Mesendoderm (in vitro differentiated cells): ENCODE measurements around the gene SCO2. TPM values are rescaled to one million over a fixed set of nuclear protein-coding genes. Genes with fewer than 3 reads are reported as not detected.
A peak's percentile ranks its signal among the peaks of the same experiment; 100 is the strongest.

Experiments used
- DNase-seq: peaks from one replicate; pipeline ENCODE4 v3.0.0; 2013
- H2AK5ac ChIP-seq: 2 replicates; pipeline ENCODE4 v1.6.1; 2013; ENCODE audit warnings: low read length, inconsistent platforms
- H2BK120ac ChIP-seq: 2 replicates; pipeline ENCODE4 v1.6.1; 2013; ENCODE audit warnings: low read depth, mild to moderate bottlenecking, low read length, moderate library complexity, mixed read lengths
- H2BK15ac ChIP-seq: replicated peaks from 2 replicates; pipeline ENCODE4 v1.6.1; 2013; ENCODE audit warnings: low read depth, mild to moderate bottlenecking, moderate library complexity
- H2BK5ac ChIP-seq: 2 replicates; pipeline ENCODE4 v1.6.1; 2013; ENCODE audit warnings: low read length, inconsistent platforms
- H3K18ac ChIP-seq: 2 replicates; pipeline ENCODE4 v1.6.1; 2013; ENCODE audit warnings: mild to moderate bottlenecking, low read length, mixed read lengths
- H3K23ac ChIP-seq: one replicate; pipeline ENCODE4 v1.6.1; 2013; ENCODE audit warnings: low read length
- H3K27ac ChIP-seq: 2 replicates; pipeline ENCODE4 v1.5.1; 2013; ENCODE audit warnings: low read depth, mild to moderate bottlenecking, inconsistent platforms, low read length, moderate library complexity
- H3K27me3 ChIP-seq: 2 replicates; pipeline ENCODE4 v1.6.1; 2013; ENCODE audit warnings: low read length, control low read depth, mild to moderate bottlenecking, inconsistent platforms; ENCODE audit not compliant: insufficient read depth, poor library complexity
- H3K36me3 ChIP-seq: 2 replicates; pipeline ENCODE4 v1.6.1; 2013; ENCODE audit warnings: low read length, inconsistent platforms; ENCODE audit not compliant: control insufficient read depth, insufficient read depth
- H3K4ac ChIP-seq: one replicate; pipeline ENCODE4 v1.6.1; 2013; ENCODE audit warnings: low read depth, mild to moderate bottlenecking, low read length, moderate library complexity
- H3K4me1 ChIP-seq: 2 replicates; pipeline ENCODE4 v1.6.1; 2013; ENCODE audit warnings: low read depth, low read length, inconsistent platforms; ENCODE audit not compliant: control insufficient read depth
- H3K4me2 ChIP-seq: 2 replicates; pipeline ENCODE4 v1.6.1; 2013; ENCODE audit warnings: low read length
- H3K4me3 ChIP-seq: 2 replicates; pipeline ENCODE4 v1.5.1; 2013; ENCODE audit warnings: mild to moderate bottlenecking, low read length
- H3K56ac ChIP-seq: one replicate; pipeline ENCODE4 v1.6.1; 2013; ENCODE audit warnings: low read length
- H3K79me1 ChIP-seq: 2 replicates; pipeline ENCODE4 v1.6.1; 2013; ENCODE audit warnings: low read length, inconsistent platforms
- H3K79me2 ChIP-seq: 2 replicates; pipeline ENCODE4 v1.6.1; 2013; ENCODE audit warnings: mild to moderate bottlenecking, low read length; ENCODE audit not compliant: control insufficient read depth, insufficient read depth
- H3K9ac ChIP-seq: 2 replicates; pipeline ENCODE4 v1.6.1; 2013; ENCODE audit warnings: low read length, inconsistent platforms
- H4K5ac ChIP-seq: one replicate; pipeline ENCODE4 v1.6.1; 2013; ENCODE audit warnings: low read length
- H4K8ac ChIP-seq: one replicate; pipeline ENCODE4 v1.6.1; 2013; ENCODE audit warnings: low read depth, mild to moderate bottlenecking, control low read depth, low read length, moderate library complexity
- WGBS: extraction: QIAGEN DNeasy Blood & Tissue Kit; methylation state at CpG from one replicate; pipeline ENCODE4 v1.1.7; 2013; ENCODE audit warnings: low lambda C conversion rate, missing lambda C conversion rate; ENCODE audit not compliant: insufficient coverage; ENCODE audit errors: extremely low coverage; 5-methylcytosine and 5-hydroxymethylcytosine counted together
- polyA plus RNA-seq, 2 experiments: library from polyadenylated mRNA; stranded (reverse); fragments of 200-250 nt; gene quantifications; one replicate each; pipeline ENCODE4 v1.2.3, GENCODE V29; 2013

SCO2 gene, protein sequence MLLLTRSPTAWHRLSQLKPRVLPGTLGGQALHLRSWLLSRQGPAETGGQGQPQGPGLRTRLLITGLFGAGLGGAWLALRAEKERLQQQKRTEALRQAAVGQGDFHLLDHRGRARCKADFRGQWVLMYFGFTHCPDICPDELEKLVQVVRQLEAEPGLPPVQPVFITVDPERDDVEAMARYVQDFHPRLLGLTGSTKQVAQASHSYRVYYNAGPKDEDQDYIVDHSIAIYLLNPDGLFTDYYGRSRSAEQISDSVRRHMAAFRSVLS
- polyA plus RNA-seq (2013, experiment 1 of 2): 0.21 TPM
- not detected for polyA plus RNA-seq (2013, experiment 2 of 2)

DNA sequence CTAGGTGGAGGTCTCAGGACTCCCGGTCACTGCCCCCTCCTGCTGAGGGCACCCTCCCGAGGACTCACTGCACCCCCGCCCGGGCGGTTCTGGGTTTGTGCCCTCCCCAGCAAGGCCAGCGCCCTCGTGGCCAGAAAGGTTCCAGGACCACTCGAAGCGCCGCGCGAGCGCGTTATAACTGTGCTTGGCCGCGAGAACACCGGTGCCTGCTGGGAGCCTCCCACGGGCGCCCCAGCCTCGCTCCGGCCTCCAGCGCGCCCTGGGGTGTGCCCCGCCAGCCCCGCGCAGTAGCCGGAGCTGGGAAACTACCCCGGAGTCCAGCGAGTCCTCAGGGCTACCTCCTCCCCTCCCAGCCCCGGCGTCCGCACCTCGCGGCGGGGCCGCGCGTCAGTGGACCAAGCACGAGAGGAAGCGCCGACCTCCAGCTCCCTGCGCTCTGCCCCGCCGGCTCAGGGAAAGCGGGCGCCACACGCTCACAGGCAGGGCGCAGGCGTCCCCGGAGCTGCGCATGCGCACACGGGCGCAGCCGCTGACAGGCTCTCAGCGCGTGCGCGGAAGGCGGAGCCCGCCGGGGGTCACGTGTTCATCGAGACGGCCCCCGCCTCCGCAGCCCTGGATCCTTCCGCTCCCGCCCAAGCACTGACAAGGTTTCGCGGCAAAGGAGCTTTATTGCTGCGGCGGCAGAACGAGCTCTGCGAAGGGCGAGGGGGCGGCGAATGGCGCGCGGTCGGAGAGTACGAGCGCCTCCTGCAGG is at the start of gene SCO2:
SCO2 (minus strand) TSS at position 495 of the 754 bp plus-strand sequence. CDS start 1,187 bp downstream, outside the sequence.
- Histone ChIP-seq H3K27me3 (peaks cover 14% of the 10 kb centered on the region), H3K23ac (no peak within 1 kb of the TSS), H3K79me1 (no peaks in the 10 kb centered on the region), H2BK120ac (no peak within 1 kb of the TSS), H3K27ac (peak within 1 kb of the TSS; percentile 81), H3K9ac (peak within 1 kb of the TSS; percentile 98), H4K8ac (no peak within 1 kb of the TSS), H3K56ac (peak within 1 kb of the TSS; percentile 96), H2BK5ac (peak within 1 kb of the TSS; percentile 65), H3K79me2 (no peaks in the 10 kb centered on the region), H3K4me3 (peak within 1 kb of the TSS; percentile 85), H4K5ac (no peak within 1 kb of the TSS), H3K18ac (peak within 1 kb of the TSS; percentile 44), H3K4me2 (peak within 1 kb of the TSS; percentile 74), H3K4me1 (peaks cover 2% of the 10 kb centered on the region), H3K4ac (peak within 1 kb of the TSS; percentile 57), H2AK5ac (no peak within 1 kb of the TSS), H3K36me3 (no peaks in the 10 kb centered on the region), H2BK15ac (no peak within 1 kb of the TSS)
- peak; percentile 98 for DNase-seq
- whole genome bisulfite sequencing: no CpG with 5 or more reads among the region's 84 CpGs

DNA sequence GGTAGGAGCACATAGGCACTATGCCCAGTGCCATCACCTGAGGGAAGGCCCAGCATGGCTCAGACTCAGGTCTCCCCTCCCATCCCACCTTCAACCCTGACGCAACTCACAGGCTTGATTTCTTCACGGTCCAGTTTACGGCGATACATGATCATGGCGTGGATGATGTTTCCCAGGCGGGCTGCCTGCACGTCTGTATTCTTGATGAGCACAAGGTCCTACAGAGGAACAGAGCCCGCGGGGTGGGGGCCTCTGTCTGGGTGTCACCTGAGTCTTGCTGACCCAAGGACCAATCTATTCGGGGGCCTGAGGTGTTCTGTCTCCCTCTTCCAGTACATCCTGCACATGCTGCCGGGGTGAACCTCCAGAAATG is 49.0 kb upstream of the SCO2 start:
- Histone ChIP-seq H2BK5ac (no peak overlapping the region), H3K4me3 (no peak overlapping the region), H2BK15ac (no peak overlapping the region), H3K18ac (no peak overlapping the region), H3K4ac (no peak overlapping the region), H3K27ac (no peak overlapping the region), H3K23ac (no peak overlapping the region), H3K79me2 (no peaks in the 10 kb centered on the region), H3K79me1 (no peaks in the 10 kb centered on the region), H3K4me1 (no peaks in the 10 kb centered on the region), H3K56ac (no peak overlapping the region), H4K8ac (no peak overlapping the region), H4K5ac (no peak overlapping the region), H3K36me3 (peaks cover 21% of the 10 kb centered on the region), H2AK5ac (no peak overlapping the region), H2BK120ac (no peak overlapping the region), H3K9ac (no peak overlapping the region), H3K4me2 (no peak overlapping the region), H3K27me3 (no peaks in the 10 kb centered on the region)
- WGBS: no CpG with 5 or more reads among the region's 11 CpGs
- DNase-seq: no peak

DNA sequence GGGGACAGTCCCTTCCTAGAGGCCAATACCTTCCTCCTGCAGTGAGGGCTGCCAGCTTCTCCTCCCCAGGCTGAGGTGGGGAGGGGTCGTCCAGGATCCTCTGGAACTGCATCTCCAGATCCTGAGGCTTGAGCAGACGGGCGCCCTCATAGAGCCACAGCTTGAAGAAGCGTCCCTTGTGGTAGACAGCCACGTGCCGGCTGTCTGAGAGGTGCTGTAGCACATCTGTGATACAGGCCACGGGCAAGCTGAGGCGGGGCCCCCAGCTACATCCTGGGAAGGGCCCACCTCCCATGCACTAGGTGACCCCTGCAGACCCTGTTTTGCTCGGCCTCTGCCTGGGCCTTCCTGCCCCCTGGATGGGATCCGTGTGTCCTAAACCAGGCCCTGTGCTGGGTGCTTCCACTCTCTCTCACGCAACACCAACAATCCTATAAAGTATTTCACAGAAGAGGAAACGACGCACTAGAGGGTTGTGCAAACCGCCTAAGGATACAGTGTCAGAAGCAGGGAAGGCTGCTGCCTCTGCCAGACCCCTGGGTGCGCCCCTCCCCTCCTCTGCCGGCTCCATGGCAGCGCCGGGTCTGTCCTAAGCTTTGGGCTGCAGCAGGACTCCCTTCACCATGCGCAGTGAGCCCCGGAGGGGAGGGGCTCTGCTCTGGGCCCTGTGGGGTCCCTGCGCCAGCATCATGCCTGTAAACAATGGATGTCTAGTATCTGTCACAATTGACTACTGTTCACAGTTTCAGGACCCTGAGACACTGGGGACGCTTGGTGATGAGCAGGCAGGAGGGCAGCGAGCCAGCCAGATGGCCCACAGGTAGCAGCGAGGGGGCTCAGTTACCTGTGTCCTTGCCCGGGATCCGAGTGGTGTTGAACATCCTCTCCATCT is 48.3 kb upstream of the SCO2 start:
- no CpG with 5 or more reads among the region's 26 CpGs for WGBS
- Histone ChIP-seq H2AK5ac (no peak overlapping the region), H3K27ac (no peak overlapping the region), H3K4me1 (no peaks in the 10 kb centered on the region), H3K4me3 (no peak overlapping the region), H4K5ac (no peak overlapping the region), H3K9ac (no peak overlapping the region), H3K18ac (no peak overlapping the region), H3K4me2 (no peak overlapping the region), H3K79me1 (no peaks in the 10 kb centered on the region), H2BK15ac (no peak overlapping the region), H3K56ac (no peak overlapping the region), H3K4ac (no peak overlapping the region), H3K27me3 (no peaks in the 10 kb centered on the region), H2BK120ac (no peak overlapping the region), H2BK5ac (no peak overlapping the region), H4K8ac (no peak overlapping the region), H3K79me2 (no peaks in the 10 kb centered on the region), H3K23ac (no peak overlapping the region), H3K36me3 (peaks cover 24% of the 10 kb centered on the region)
- no peak for DNase-seq

DNA sequence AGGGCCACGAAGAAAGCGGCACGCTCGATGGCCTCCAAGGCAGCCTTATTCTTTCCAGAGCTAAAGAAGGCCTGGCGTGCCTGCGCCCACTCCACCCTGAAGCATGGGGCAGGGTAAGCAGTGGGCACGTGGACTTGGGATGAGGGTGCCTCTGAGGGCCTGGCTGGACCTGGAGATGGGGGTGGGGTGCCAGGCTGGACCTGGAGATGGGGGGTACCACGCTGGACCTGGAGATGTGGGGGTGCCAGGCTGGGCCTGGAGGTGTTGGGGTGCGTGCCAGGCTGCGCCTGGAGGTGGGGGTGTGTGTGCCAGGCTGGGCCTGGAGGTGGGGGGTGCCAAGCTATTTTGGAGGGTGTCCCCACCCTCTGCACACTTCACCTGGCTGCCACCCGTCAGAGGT is 47.6 kb upstream of the SCO2 start:
- Histone ChIP-seq H3K79me2 (no peaks in the 10 kb centered on the region), H3K23ac (no peak overlapping the region), H3K36me3 (peaks cover 24% of the 10 kb centered on the region), H3K27ac (no peak overlapping the region), H2BK120ac (no peak overlapping the region), H4K5ac (no peak overlapping the region), H3K4me2 (no peak overlapping the region), H3K27me3 (no peaks in the 10 kb centered on the region), H3K4me3 (no peak overlapping the region), H3K4ac (no peak overlapping the region), H3K79me1 (no peaks in the 10 kb centered on the region), H2AK5ac (no peak overlapping the region), H4K8ac (no peak overlapping the region), H3K18ac (no peak overlapping the region), H3K56ac (no peak overlapping the region), H2BK15ac (no peak overlapping the region), H2BK5ac (no peak overlapping the region), H3K9ac (no peak overlapping the region), H3K4me1 (no peaks in the 10 kb centered on the region)
- WGBS: no CpG with 5 or more reads among the region's 11 CpGs
- no peak for DNase-seq

DNA sequence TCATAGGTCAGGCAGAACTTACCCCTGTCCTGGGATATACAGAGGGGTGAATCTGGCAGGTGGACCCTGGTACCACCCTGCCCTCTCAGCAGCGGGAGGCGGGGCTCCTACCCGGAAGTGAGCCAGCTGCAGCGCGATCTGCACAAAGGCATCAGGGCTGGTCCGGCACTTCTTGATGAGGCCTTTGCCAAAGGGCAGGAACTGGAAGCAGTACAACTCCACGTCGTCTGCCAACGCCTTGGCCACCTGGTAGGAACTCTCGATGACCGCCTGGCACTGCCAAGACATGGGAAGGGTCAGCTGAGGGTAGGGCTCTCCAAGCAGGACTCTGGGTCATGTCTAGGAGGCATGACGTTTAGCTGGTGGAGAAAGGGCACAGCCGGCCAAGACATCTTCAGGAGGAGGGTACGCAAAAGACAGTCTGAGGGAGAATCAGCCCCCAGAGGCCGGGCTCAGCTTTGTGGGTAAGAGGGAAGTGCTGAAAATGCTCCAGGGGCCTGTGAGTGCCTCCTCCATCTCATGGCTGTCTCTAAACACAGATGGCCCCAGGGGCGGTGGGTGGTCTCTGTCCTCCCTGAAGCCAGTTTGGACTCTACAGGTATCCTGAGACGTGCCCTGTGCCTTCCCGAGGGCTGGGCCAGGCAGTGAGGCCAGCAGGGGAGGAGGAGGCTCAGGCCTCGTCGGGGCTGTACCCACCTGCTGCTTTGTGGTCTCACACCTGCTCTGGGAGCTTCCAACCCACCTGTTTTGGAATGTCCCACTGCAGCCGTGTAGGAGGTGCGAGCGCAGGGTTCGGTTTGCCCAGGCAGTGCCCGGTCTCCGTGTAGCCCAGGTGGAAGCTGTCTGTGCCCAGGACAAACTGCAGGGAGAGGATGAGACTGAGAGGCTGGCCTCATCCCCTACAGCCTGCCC is 46.1 kb upstream of the SCO2 start:
- Histone ChIP-seq H3K23ac (no peak overlapping the region), H3K36me3 (peaks cover 24% of the 10 kb centered on the region), H3K18ac (no peak overlapping the region), H3K4me1 (no peaks in the 10 kb centered on the region), H3K4me2 (no peak overlapping the region), H3K4me3 (no peak overlapping the region), H2BK15ac (no peak overlapping the region), H2BK5ac (no peak overlapping the region), H3K79me1 (no peaks in the 10 kb centered on the region), H4K8ac (no peak overlapping the region), H3K56ac (no peak overlapping the region), H3K9ac (no peak overlapping the region), H3K27ac (no peak overlapping the region), H2BK120ac (no peak overlapping the region), H3K79me2 (no peaks in the 10 kb centered on the region), H2AK5ac (no peak overlapping the region), H3K27me3 (no peaks in the 10 kb centered on the region), H3K4ac (no peak overlapping the region), H4K5ac (no peak overlapping the region)
- WGBS: no CpG with 5 or more reads among the region's 26 CpGs
- DNase-seq: no peak
